Fibroblast of peridontal ligament (primary cell): ENCODE measurements around the gene POLR3K.
A peak's percentile ranks its signal among the peaks of the same experiment; 100 is the strongest.
"Not testable (repeated sequence)": the region's sequence is repeated elsewhere in the genome, so short reads cannot be mapped to it uniquely, and the experiment has no call there.

ENCODE experiments used
- DNase-seq: peaks from one replicate; pipeline ENCODE4 v3.0.0-alpha.2; 2010; ENCODE audit errors: extremely low read depth

The POLR3K gene

DNA sequence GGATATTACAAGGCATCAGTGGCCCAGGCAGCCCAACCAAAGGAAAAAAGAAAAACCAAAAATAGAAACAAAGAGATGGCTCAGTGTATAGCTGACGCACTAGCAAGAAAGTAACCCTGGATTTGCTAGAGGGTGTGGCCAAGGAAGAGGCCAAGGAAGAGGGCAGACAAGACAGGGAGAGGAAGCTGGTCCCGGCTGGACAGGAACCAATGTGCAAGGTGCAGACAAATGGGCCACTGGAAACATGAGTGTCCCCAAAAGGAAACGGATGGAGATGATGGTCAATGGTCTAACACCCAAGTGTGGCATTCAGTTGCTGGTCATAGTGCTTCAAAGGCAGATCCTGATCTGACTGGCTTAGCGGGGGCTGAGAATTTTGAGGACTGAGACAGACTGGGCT is 10.7 kb downstream of the POLR3K start:
- DNase-seq = no peak

DNA sequence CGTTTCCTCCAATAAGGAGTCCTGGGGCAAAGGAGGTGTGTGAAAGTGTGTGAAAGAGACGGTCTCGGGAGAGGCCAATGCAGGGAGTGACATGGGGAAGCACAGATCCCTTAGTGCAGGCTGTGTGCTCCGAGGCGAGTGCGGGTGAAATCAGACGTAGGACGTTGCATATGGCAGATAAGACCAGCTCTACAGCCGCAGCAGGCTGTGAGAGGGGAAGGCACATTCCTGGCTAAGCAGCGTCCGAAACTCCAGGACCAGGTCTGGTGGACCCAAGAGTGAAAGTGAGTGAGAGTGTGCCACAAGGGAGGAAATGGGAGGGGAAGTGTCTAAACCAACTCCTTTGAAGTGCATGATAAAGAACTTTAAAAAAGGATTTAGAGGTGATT is 11.3 kb downstream of the POLR3K start:
- DNase-seq = no peak

GRCh38 chr16:41439-42068 is 11.9 kb downstream of the POLR3K start:
- peak; percentile 37 for DNase-seq

- no peak for DNase-seq
Measured at GRCh38 chr16:38941-39892, 14.2 kb downstream of the POLR3K start.

DNA sequence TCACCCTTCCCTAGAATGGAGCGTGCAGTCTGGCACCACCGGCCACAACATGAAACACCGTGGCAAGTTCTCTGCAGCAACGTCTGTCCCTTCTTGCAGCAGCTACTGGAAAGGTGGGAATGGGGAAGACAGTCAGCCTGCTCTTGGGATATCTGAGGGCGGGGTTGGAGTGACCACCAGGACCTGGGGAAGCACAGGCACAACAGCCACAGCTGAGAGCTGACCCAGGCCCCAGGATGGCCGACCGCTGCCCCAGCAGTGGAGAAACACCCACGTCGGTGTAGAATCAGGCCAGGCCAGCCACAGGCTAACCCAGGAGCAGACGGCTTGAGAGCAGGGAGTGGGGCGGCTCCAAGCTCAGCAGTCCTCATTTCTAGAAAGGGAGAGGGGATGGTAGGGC is 15.2 kb downstream of the POLR3K start:
- DNase-seq = not testable (repeated sequence)

GRCh38 chr16:37511-37910 is 15.9 kb downstream of the POLR3K start:
- no peak for DNase-seq

- DNase-seq = no peak
Measured at GRCh38 chr16:36336-36984, 16.9 kb downstream of the POLR3K start.

- no peak for DNase-seq
Measured at GRCh38 chr16:35678-36305, 17.6 kb downstream of the POLR3K start.

DNA sequence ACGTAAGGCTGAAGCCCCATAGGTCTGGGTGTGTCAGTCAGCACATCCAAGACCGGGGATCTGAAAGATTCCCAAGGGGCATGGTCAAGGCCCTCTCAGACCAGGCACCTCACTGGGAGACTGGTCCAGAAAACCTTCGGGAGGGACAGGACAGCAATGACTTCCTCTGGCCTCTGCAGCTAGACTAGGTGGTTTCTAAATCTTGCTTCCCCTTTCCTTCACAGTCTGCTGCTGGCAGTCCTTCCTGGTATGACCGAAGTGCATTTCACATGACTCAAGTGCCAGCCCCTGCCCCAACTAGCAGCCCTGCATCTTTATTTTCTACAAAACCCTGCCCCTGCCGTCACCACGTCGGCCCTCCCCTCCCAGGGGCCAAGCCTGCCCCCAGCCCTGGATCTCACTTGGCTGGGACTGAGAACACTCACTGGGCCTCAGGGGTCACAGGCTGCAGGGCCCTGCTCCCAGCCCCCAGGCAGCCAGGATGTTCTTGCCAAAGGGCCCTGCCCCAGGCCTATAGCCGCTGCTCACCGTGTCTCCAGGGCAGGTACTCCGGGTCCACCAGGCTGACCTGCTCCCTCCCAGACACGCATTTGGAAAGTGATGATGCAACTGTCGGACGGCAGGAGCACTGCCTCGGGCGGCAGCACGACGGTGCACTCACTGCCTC is 18.3 kb downstream of the POLR3K start:
- DNase-seq = no peak

- DNase-seq = no peak
Measured at GRCh38 chr16:34648-34987, 18.8 kb downstream of the POLR3K start.

DNA sequence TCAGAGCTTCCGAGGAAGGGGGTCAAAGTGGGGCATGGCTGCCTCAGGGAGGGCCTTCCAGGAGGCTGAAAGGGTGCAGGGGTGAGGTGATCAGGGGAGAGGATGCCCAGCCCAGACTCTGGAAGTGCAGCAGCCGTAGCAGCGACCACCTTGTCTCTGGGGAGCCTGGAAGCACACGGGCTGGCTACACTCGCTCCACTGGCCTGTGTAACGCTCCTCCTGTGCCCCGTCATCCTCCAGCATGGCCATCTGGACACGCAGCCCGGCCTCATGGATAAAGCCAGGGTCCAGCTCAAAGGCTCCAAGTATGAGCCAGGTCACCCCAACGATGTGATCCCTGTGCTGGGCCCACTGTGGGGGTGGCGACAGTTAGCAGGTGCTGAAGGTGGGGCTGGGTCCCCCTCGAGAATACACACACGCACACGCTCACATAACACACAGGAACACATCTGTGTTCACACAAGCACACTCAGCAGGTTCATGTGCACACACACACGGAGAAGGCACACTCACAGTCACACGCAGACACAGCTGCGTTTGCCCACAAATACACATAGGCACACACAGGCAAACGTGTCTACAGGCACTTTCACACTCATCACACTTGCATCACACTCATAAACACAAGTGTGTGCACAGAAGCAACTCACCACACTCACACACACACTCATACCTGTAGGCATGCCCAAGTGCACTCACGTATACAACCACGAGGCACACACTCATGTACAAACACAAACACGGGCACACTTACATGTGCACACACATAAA is 19.3 kb downstream of the POLR3K start:
- no peak for DNase-seq

- not testable (repeated sequence) for DNase-seq
Measured at GRCh38 chr16:33154-33876, 20.1 kb downstream of the POLR3K start.

DNA sequence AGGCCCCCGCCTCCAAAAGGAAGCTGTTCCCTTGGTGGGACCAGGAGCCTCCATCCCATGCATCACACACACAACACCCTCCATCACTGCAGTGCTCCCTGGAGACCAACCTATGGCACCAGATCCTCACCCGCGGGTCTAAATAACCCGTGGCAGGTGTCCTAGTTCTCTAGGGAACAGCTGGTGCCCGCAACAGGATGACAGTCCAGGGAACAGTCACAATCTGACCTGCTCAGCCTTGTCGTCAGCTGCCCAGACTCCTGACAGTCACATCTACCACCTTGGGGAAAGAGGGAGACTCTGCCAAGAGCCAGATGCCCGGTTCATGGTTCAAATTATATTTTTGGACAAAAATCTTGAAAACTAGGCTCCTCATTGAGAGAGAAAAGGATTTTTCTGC is 22.8 kb downstream of the POLR3K start:
- not testable (repeated sequence) for DNase-seq

DNA sequence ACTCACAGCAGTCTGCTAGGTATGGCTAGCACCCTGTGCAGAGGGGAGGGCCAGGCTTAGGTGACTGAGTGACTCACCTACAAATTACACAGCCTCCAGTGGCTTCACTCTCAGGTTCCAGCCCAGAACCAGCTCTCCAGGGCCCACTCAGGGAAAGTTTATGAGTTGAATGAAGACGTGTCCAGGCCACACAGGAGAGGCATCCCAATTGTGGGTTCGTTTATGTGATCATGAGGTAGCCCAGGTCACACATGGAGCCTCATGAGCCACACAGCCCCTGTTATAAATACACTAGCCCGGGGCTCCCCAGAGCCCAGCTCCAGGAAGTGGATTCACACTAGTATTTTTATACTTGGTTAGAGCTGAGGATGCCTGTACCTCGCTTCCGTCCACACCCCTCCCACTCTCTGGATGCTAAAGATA is 27.5 kb downstream of the POLR3K start:
- not testable (repeated sequence) for DNase-seq

DNA sequence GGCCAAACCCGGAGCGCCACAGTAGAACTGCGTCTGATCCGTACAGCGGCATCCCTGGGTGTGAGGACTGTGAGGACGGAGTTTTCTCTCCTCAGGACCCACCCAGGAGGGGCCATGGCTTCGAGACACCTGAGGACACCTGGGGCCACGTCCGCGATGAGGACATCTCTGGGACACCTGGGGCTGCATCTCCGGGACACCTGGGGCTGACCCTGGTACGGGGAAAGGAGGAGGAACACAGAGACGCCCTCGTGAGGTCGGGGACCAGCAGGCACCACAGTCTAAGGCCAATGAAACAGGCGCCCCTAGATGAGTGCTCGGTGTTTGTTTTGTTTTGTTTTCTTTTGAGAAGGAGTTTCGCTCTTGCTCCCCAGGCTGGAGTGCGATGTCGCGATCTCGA is 29.3 kb downstream of the POLR3K start:
- DNase-seq = not testable (repeated sequence)

DNA sequence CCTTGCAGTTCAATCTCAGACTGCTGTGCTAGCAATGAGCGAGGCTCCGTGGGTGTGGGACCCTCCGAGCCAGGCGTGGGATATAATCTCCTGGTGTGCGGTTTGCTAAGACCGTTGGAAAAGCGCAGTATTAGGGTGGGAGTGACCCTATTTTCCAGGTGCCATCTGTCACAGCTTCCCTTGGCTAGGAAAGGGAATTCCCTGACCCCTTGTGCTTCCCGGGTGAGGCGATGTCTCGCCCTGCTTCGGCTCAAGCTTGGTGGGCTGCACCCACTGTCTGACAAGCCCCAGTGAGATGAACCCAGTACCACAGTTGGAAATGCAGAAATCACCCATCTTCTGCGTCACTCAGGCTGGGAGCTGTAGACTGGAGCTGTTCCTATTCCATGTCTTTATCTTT is 32.5 kb downstream of the POLR3K start:
- DNase-seq = not testable (repeated sequence)

DNA sequence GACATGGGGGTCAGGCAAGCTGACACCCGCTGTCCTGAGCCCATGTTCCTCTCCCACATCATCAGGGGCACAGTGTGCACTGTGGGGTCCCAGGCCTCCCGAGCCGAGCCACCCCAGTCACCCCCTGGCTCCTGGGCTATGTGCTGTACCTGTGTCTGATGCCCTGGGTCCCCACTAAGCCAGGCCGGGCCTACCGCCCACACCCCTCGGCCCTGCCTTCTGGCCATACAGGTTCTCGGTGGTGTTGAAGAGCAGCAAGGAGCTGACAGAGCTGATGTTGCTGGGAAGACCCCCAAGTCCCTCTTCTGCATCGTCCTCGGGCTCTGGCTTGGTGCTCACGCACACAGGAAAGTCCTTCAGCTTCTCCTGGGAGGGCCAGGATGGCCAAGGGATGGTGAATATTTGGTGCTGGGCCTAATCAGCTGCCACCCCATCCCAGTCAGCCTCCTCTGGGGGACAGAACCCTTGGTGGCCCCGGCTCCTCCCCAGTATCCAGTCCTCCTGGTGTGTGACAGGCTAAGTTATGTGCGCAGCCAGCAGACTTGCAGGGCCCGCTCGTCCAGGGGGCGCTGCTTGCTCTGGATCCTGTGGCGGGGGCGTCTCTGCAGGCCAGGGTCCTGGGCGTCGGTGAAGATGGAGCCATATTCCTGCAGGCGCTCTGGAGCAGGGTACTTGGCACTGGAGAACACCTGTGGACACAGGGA is 36.2 kb downstream of the POLR3K start:
- DNase-seq = not testable (repeated sequence)

DNA sequence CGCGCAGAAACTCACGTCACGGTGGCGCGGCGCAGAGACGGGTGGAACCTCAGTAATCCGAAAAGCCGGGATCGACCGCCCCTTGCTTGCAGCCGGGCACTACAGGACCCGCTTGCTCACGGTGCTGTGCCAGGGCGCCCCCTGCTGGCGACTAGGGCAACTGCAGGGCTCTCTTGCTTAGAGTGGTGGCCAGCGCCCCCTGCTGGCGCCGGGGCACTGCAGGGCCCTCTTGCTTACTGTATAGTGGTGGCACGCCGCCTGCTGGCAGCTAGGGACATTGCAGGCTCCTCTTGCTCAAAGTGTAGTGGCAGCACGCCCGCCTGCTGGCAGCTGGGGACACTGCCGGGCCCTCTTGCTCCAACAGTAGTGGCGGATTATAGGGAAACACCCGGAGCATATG is 42.6 kb downstream of the POLR3K start:
- DNase-seq = not testable (repeated sequence)

GRCh38 chr16:9903-10665 is 43.3 kb downstream of the POLR3K start:
- no peak for DNase-seq
